Uterus (tissue), 2 donors: ENCODE measurements around the gene SLC22A1.

ENCODE experiments used
- POLR2A ChIP-seq, 2 donors: fragments of 450-650 bp; IDR thresholded peaks; one replicate each; pipeline ENCODE4 v1.6.1; 2016; ENCODE audit warnings: antibody characterized with exemption in 2 of 2, mild to moderate bottlenecking in 1 of 2, moderate library complexity in 1 of 2
- TF ChIP-seq, protein P1 (sequence below), 4 experiments: fragments of 200-600 bp in 2 of 4; fragments of 450-650 bp in 2 of 4; sonication (generic) in 2 of 4; IDR thresholded peaks; one replicate each; pipeline ENCODE4 v1.5.1; 2016 to 2019; ENCODE audit warnings: antibody characterized with exemption in 4 of 4, mild to moderate bottlenecking in 2 of 4, moderate library complexity in 1 of 4

DNA sequence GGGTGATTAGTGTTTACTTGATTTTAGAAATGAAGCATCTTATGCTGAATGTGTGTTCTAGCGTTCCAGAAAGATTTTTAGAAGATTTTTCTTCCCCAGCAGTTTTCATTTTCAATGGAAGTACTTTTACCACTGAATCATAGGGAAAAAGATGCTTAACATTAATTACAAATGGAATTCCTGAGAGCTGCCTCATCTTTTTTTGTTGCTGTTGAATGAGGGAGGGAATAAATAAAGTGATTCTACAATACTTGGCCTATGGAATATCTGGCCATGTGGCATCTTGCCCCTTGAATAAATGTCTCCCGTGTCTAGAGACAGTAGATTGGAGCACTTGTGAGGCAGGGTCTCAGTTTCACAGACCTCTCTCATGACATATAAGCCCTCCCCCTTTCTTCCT is 44.1 kb upstream of the SLC22A1 start:
- TF ChIP-seq, protein P1, sequence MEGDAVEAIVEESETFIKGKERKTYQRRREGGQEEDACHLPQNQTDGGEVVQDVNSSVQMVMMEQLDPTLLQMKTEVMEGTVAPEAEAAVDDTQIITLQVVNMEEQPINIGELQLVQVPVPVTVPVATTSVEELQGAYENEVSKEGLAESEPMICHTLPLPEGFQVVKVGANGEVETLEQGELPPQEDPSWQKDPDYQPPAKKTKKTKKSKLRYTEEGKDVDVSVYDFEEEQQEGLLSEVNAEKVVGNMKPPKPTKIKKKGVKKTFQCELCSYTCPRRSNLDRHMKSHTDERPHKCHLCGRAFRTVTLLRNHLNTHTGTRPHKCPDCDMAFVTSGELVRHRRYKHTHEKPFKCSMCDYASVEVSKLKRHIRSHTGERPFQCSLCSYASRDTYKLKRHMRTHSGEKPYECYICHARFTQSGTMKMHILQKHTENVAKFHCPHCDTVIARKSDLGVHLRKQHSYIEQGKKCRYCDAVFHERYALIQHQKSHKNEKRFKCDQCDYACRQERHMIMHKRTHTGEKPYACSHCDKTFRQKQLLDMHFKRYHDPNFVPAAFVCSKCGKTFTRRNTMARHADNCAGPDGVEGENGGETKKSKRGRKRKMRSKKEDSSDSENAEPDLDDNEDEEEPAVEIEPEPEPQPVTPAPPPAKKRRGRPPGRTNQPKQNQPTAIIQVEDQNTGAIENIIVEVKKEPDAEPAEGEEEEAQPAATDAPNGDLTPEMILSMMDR (IDR thresholded peaks at IDR 0.05): no peak
- TF ChIP-seq POLR2A (IDR thresholded peaks at IDR 0.05): no peak
